Measurements from ENCODE around the gene PRICKLE1. TPM values are rescaled to one million over a fixed set of nuclear protein-coding genes. Genes with fewer than 3 reads are reported as not detected.

PRICKLE1 gene
- total and polyA plus RNA-seq, 2 donors (not counting 3 experiments of a cell fraction or from before 2014, with no cell fraction given), result 34.3 to 86.0 TPM

DNA sequence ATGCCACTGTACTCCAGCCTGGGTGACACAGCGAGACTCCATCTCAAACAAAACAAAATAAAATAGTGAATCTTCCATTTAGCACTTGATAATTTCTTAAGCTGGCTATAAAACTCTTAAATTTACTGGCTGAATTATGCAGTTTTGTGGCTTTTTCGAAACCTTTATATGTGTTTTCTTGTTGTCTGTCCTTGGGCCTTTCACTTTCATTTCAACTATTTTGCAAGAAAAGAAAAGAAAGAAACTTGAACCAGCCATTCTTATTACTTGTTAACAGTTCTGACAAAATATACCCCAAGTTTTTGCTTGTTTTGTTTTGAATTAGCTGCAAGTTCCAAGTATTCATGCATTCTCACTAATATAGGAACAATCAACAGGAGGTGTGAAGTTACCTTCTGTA, 42.8 kb downstream of the PRICKLE1 start:
- dilution Hi-C loops (cut with MboI; ENCODE audit: extremely low pct_ligation_motif_present, low sequenced_read_pairs) (no loop called here), intact Hi-C loops (cut with micrococcal nuclease) (no loop called here)
- TF ChIP-seq FOS (IDR thresholded peaks at IDR 0.05; ENCODE audit: borderline replicate concordance, insufficient read depth, low read length) (no peak), POLR2A (IDR thresholded peaks at IDR 0.05; ENCODE audit: low read depth, low read length) (no peak), JUN (IDR thresholded peaks at IDR 0.05; ENCODE audit: borderline replicate concordance, insufficient read depth, insufficient read length, low read depth) (no peak), GATA2 (IDR thresholded peaks at IDR 0.05; ENCODE audit: insufficient read depth, insufficient read length, low read depth, low read length) (no peak), EZH2 (IDR thresholded peaks at IDR 0.05; ENCODE audit: borderline replicate concordance, low read depth, low read length, severe bottlenecking) (no peak), MYC (IDR thresholded peaks at IDR 0.05; ENCODE audit: low read depth, low read length) (no peak), POLR2AphosphoS5 (IDR thresholded peaks at IDR 0.05; ENCODE audit: insufficient read depth, low read depth, low read length) (no peak)
- TF ChIP-seq, protein P1, sequence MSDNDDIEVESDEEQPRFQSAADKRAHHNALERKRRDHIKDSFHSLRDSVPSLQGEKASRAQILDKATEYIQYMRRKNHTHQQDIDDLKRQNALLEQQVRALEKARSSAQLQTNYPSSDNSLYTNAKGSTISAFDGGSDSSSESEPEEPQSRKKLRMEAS (IDR thresholded peaks at IDR 0.05; ENCODE audit: insufficient read depth, insufficient read length), result no peak
- TF ChIP-seq, protein P2, sequence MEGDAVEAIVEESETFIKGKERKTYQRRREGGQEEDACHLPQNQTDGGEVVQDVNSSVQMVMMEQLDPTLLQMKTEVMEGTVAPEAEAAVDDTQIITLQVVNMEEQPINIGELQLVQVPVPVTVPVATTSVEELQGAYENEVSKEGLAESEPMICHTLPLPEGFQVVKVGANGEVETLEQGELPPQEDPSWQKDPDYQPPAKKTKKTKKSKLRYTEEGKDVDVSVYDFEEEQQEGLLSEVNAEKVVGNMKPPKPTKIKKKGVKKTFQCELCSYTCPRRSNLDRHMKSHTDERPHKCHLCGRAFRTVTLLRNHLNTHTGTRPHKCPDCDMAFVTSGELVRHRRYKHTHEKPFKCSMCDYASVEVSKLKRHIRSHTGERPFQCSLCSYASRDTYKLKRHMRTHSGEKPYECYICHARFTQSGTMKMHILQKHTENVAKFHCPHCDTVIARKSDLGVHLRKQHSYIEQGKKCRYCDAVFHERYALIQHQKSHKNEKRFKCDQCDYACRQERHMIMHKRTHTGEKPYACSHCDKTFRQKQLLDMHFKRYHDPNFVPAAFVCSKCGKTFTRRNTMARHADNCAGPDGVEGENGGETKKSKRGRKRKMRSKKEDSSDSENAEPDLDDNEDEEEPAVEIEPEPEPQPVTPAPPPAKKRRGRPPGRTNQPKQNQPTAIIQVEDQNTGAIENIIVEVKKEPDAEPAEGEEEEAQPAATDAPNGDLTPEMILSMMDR (IDR thresholded peaks at IDR 0.05; ENCODE audit: extremely low read depth in 1 of 2, insufficient read depth in 1 of 2, low read depth in 1 of 2, low read length in 2 of 2), result no peak
- Histone ChIP-seq H4K20me1 (replicated peaks; ENCODE audit: control insufficient read depth, extremely low read depth, insufficient read depth, low read length) (peaks cover 6% of the 10 kb centered on the region), H3K79me2 (ENCODE audit: control insufficient read depth, insufficient read depth, low read length) (peaks cover 47% of the 10 kb centered on the region), H3K36me3 (ENCODE audit: control insufficient read depth in 2 of 2, extremely low read depth in 1 of 2, insufficient read depth in 2 of 2, low read length in 2 of 2) (peaks cover 13 to 16% of the 10 kb centered on the region in 2 experiments), H3K4me2 (ENCODE audit: insufficient read depth, low read length) (no peak overlapping the region), H3K9me1 (replicated peaks; ENCODE audit: control insufficient read depth, extremely low read depth, insufficient read depth, low read length) (no peaks in the 10 kb centered on the region), H3K4me1 (ENCODE audit: control insufficient read depth, extremely low read depth, insufficient read depth, low read length) (no peaks in the 10 kb centered on the region), H3K9ac (replicated peaks; ENCODE audit: extremely low read depth, insufficient read depth, low read length) (no peak overlapping the region), H2AFZ (ENCODE audit: low read depth, low read length) (no peak overlapping the region), H3K4me3 (replicated peaks in 1 of 3; ENCODE audit: insufficient read depth in 1 of 3, low read depth in 1 of 3, low read length in 3 of 3) (no peak overlapping the region), H3K27me3 (ENCODE audit: control insufficient read depth in 2 of 2, insufficient read depth in 2 of 2, low read length in 2 of 2) (no peaks in the 10 kb centered on the region), H3K27ac (ENCODE audit: insufficient read depth, low read depth, low read length) (no peak overlapping the region), H3K9me3 (replicated peaks; ENCODE audit: control insufficient read depth, insufficient read depth, low read length) (no peaks in the 10 kb centered on the region)
- POLR2A ChIA-PET, result no interaction called here
- no TSS peak for BruUV-seq (replicated peaks)
- FAIRE-seq, result no peak
- CTCF ChIA-PET, result interaction anchor here (1.1 to 1.3 kb wide), 3 partner anchors 8 to 736 kb away, joined by 3 to 6 read pairs (median 4); no protein-coding TSS in a partner anchor
- DNase-seq (ENCODE audit: low read depth, low spot score), result no peak

All from endothelial cell of umbilical vein (primary cell).